SHP77 (cell line): ENCODE data around the gene SHC4.
"Not testable (repeated sequence)": the region's sequence is repeated elsewhere in the genome, so short reads cannot be mapped to it uniquely, and the experiment has no call there.

Experiments used
- DNase-seq, 2 experiments: peaks; one replicate each; lab custom pipeline; 2025; lab: John Stamatoyannopoulos, UW

Gene SHC4

DNA sequence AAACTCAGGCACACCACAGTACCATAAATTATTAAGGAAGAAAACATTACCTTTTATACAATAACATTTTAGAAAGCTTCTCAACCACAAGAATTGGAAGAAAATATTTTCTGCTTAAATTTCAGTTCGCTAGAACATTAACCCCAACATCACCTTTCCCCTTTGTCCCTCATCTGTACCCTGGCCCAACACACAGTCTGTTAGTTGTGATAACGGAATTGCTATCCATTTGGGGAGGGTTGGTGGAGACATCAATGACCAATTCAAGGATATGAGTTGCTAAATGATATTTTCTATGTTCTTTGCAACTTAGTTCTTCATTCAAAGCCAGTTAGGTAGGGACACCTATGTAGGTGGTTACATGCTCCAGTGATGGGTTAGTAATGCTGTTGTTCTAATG, 80.0 kb downstream of the SHC4 start:
- no peak for DNase-seq

DNA sequence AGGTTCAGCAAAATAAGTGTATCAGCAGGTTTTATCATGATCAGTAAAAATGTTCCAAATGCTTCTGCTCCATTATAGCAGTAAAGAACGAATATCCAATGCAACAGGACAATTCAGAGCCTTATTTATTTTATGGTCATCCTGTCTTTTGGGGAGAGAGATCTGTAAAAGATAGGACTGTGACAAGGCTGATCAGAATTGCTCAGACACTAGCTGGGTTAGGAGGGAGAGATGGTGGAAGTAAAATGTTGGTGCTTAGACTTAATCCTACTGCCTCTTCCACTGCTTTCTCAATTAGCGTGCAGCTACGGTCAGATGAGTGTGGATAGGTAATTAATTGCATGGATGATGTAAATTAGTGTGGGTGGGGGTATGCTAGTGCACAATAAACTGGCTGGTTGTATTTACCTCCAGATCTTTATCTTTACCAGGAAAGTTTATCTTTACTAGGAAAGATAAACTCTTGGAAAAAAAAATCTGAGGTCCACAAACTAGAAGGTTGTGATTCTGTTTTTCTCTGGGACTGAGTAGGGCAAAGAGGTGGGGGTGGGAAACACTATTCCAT, 83.6 kb downstream of the SHC4 start:
- no peak for DNase-seq

DNA sequence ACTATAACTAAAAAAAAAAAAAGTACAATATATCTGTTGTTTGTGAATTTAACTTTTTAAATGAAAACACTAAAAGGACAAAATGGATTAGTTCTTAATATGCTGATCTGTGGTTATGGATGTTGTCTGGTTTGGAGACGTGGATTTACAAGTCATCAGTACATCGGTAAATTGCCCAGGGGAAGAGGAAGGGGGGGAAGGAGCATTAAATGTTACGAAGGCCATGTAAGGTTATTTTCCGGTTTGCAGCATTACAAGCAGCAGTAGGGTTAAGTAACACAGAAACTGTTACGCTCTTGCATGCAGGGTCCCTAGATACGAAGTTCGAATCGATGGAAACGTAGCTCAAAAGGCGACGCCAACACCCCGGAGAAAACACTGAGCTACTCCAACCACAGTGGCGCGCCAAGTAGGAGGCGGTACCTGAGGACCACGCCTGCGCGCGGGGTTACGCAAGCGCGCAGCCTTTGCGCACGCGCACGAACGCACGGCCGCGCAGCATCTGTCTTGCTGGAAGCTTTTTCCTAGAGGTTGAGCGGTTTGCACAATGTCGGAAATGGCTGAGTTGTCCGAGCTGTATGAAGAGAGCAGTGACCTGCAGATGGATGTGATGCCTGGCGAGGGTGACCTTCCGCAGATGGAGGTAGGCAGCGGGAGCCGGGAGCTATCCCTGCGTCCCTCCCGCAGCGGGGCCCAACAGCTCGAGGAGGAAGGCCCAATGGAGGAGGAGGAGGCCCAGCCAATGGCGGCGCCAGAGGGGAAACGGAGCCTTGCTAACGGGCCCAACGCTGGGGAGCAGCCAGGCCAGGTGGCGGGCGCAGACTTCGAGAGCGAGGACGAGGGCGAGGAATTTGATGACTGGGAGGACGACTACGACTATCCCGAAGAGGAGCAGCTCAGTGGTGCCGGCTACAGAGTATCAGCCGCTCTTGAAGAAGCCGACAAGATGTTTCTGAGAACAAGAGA, 85.8 kb downstream of the SHC4 start, which contains the start of gene EID1:
Gene EID1 (plus strand): TSS at position 505 of the 966 bp plus-strand sequence. CDS start 43 bp downstream, at position 548.
- peak; percentile 77 to 93 for DNase-seq

DNA sequence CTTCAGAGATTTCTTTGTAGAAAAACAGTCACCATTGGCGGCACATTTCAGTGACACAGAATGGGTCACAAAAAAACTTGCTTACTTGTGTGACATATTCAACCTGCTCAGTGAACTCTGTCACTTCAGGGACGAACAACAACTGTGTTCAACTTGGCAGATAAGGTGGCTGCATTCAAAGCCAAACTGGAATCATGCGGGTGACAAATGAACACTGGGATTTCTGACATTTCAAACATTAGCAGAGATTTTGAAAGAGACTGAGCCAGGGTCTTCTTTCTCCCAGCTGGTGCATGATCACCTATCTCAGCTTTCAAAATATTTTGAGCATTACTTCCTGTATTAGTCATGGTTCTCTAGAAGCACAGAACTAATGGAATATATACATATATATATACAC, 87.7 kb downstream of the SHC4 start:
- DNase-seq, result no peak

DNA sequence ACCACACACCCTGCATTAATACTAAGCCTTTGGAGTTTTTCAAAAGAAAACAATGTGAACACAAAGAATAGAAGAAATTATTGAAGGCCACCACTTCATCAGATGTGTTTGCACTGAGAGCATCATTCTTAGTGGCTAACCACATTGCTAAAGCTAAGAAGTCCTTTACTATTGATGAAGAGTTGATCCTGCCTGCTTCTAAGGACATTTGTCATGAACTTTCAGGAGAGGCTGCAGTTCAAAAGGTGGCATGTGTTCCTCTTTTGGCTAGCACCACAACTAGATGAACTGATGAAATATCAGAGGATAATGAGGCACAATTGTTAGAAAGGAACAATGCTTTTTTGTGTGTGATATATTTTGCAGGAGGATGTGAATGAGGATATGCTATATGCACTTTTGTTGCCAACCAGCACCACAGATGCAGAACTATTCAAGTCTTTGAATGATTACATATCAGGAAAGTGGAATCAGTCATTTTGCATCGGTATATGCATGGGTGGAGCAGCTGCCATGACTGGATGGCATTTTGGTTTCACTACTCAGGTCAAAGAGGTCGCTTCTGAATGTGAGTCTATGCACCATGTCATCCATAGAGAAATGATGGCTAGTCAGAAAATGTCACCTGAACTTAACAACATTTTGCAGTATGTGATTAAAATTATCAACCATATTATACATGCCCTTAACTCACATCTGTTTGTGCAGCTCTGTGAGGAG, 88.3 kb downstream of the SHC4 start:
- no peak for DNase-seq

DNA sequence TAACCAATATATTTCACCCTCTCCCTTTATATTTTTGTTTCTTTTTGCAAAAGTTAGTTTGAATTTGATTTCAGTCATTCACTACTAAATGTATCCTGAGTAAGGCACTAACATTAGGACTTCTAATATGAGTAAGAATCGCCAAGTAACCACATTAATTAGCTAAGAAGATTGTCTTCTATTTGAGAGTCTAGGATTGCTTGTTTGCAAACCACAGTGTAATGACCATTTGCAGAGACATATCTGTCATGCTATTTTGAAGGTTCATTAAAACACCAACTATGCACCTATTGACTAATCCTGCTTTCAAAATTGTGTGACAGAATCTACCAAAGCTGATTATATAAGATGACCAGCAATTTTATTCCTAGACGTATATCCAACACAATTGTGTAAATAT, 91.1 kb downstream of the SHC4 start:
- no peak for DNase-seq

DNA sequence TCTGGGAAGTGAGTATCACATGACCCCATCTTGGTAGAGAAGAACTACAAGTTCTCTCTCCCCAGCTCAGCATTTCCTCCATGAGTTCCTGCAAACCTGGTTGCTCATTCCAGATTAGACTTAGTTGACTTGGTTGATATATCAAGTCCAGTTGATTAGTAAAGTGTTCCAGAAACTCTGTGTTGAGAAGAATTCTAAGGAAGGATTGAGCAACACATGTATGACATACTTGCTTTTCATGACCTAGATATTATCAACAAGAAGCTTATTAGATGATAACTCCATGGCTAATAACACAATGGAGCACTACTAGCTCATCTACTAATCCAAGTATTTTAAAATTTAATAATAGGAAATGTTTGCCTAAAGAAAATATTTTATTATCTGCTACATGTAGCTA, 92.2 kb downstream of the SHC4 start:
- DNase-seq, result no peak

DNA sequence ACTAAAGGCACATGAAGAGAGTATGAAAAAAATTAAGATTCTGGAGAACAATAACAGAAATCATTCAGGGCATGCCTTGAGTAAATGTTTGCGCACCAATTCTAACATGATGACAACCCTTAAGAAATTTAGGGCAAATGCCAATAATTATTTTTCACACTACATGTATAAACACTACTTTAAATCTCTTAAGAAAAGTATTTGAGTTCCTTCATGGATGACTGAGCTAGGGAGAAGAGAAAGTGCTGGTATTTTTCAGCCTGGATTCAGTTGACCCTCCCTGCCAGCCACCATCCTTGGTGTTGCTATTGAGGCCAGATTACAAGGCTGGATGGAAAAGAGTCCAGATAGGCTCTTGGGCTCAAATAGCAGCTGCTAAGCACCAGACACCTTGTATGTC, 93.8 kb downstream of the SHC4 start:
- no peak for DNase-seq

DNA sequence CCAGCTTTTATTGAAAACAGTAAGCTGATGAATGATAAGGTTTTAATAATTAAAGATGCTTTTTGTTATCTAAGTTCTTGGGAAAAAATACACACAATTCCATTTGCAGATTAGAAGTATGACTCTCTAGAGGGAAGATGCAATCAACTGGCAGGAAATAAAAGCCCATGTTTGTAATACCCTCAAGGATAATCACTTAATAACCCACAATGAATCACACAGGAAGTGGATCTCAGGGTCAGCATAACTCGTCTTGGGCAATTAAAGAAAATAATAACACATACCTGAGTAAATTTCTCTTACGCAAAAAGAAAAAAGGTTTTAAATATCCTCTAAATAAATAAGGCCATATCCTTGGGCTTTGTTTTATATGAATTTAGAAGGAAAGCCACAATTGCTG, 95.2 kb downstream of the SHC4 start:
- DNase-seq, result no peak

DNA sequence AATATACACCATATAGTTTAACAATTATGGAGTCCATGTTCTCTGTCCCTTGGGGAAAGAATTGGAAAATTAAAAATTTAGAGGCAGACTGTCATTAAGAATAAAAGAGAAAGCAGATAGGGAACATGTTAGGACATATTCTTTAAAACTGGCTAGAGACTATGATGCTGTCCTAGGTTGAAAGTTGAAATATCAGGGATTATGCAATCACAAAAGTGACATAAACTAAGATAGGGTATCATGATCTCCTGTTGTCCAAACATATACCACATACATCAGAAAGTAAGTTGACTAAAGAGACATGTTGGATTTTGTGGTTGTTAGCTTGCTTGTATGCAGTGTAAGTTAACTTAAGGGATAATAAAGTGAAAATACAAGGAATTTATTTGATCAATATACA, 95.7 kb downstream of the SHC4 start:
- DNase-seq, result no peak

DNA sequence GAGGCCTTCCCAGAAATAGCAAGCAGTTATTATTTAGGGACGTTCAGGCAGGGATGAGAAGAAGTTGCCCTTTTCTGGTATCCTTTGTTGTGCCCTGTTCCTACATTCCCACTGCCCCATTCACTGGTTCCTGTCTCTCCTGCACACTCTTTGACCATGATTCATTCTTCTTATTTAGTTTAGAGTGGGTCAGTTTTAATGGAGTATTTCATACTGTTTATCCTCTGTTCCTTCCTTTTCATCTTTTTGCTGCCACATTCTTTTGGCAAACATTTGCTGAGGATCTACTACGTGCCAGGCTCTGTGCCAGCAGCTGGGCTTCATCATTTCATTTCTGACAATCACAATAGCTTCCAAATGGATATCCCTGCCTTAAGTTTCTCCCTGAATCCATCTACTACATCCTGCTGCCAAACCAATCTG, 97.6 kb downstream of the SHC4 start:
- DNase-seq, result no peak

DNA sequence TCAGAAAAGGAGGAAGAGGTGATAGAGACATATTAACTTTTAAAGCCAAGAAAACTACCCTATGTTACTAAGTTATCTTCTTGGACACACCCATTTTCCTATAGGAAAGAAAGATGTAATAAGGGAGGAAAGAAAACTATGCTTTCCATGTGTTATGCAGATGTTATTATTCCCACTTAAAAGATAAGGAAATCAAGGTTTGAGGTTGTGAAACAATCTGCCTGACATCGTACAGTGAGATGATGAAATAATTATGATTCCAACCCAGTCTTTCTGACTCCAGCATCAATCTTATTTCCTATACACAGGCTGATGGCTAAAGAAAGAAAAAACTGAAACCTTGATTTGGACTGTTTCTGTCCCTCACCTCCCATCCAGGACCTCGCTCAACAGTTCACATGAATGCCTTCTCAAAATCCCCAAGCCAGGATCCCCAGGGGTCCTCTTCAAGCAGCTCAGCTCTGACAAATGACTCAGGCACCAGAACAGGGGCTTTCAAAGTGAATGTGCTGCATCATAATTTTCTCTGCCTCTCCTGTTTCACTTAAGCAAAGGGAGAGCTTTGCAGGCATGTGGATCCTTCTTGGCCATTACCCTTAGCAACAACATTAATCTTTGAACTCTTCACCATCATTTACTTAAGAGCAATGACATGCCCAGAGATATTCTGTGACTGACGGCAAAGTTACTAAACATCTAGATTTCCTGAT, 98.2 kb downstream of the SHC4 start:
- DNase-seq, result no peak

DNA sequence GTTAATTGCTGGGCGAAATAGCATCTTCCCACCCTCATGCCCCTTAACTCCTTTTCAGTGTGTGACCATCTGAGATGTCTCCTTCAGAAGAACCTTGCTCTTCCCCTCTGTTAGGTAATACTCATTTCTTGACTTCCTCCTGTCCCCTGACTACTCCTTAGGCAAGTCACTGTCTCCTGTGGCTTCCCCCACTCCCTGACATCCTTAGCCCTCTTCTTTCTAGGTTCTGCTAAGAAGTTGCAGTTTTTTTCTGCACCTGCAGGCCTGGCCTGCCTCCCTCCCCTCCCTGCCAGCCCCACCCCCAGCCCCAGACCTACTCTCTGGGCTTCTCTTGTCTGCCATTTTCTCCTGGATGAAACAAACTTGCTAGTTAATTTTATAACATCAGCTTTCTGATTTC, 101.0 kb downstream of the SHC4 start:
- DNase-seq, result no peak

DNA sequence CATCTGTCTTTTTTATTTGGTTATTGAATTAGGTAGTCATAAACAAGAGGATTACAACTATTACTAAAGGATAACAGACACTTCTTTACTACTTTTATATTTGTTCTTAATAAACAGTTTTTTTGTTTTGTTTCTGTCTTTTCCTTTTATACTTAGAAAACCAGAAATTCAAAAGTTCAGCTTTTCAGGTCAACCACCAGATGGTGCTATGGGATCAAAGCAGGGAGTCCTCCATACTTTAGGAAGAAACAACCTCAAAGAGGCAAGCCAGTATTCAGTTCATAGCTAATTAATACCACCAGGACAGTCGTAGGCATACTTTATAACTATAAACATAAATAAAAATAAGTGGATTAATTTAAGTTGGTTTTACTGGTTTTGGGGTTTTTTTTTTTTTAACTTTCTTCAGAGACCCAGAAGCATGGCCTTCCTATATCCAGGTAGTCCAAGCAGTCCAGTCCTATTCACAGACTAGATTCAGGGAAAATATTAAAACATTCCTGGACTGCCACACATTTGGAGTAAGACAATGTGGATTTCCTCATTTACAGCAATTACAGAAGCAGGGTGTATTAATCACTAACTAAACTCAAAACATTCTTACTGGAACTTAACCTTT, 101.8 kb downstream of the SHC4 start:
- peak; percentile 52 to 60 for DNase-seq

DNA sequence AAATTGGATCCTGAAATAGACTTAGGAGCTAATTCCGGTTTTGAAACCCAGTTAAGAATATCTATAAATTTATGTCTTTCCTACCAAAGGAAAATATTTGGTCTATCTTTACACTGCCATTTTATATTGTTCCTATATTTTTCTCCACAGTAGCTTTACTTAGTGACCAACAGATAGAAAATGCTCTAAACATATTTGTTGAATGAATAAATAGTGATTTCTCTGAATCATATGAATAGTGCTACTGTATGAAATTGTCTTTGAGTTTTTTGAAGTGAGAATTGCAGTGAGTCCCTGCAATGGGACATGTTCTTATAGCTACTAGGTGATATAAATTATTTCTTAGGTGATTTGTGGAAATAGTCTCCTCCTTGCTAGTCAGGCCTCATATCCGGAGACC, 104.3 kb downstream of the SHC4 start:
- DNase-seq, result no peak

DNA sequence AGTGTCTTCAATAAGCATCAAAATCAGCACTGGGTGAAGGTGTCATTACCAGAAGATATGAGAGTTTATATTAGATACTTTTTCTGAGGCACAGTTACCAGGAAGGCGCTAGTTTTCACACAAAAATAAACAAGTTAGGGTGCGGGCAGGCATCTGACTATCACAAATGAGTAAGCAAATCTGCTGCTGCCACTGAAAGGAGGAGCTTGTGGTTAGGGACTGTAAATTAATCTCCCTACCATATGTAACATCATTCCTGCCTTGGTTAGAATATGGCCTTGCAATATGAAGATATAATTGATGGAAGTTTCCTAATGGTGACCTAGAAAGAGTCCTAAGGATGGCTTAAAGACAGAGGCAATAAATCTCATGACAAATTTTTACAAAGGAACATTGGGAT, 105.3 kb downstream of the SHC4 start:
- no peak for DNase-seq

DNA sequence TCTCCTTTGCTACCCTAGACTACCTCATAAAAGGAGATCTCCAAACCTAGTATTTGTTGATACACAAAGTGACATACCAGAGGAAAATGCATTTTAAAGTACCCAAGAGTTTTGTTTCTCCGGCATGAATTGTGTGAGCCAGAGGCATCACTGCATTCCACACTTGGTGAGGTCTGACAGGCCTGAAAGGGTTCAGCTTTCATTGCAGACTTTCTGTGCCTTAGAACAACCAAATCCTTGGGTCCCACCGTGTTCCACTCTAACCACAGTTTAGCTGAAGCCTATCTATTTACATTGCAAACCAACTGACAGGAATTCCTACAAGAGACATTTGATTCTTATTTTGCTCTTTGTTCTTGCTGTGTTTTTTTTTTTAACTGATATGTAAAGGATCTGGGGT, 106.8 kb downstream of the SHC4 start:
- DNase-seq, result no peak

DNA sequence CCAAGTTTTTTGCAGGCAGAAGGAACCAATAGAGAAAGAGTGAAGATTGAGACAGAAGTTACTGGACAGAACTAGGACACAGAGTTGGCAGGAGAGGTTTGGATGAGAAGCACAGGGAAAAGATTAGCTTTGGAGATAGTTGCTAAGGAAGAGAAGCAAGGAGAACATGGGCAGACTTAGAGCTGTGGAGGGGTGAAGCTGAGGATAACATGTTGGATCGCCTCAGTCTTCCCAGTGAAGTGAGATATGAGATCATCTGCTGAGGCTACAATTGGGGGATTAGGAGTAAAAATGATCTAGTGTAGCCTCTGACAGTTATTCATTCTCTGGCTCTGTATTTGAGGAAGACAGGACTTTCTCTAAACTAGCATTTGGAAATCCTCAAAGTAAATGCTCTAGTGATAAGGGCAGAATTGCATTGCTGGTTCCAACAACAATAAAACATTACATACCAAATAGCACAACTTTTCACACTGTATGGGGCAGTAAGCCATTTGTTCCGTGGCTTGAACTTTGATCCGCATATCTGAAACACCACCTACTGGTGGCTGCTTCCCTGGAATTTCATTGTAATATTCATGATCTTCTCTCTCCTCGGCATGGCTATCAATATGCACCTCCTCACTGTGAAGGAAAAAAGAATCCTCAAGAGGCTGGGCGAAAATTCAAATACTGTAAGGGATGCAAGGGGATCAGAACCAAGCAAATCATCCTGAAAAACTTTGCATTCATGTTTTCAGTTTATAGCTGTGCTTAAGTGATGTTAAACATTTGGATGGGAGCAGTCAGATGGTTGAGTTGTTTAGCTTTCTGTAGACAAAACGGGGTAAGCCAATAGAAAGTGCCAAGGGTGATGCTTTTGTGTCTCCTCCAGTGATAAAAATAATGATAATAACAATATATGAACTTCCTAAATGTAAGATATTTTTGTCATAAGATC, 107.9 kb downstream of the SHC4 start:
- DNase-seq, result peak in 1 of 2 experiments; percentile 22

DNA sequence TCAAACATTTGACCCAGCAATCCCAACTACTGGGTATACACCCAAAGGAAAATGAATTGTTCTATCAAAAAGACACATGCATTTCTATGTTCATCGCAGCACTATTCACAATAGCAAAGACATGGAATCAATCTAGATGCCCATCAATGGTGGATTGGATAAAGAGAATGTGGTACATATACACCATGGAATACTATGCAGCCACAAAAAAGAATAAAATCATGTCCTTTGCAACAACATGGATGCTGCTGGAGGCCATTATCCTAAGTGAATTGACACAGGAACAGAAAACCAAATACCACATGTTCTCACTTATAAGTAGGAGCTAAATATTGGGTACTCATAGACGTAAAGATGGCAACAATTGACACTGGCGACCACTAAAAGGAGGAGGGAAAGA, 109.3 kb downstream of the SHC4 start:
- DNase-seq, result not testable (repeated sequence)

DNA sequence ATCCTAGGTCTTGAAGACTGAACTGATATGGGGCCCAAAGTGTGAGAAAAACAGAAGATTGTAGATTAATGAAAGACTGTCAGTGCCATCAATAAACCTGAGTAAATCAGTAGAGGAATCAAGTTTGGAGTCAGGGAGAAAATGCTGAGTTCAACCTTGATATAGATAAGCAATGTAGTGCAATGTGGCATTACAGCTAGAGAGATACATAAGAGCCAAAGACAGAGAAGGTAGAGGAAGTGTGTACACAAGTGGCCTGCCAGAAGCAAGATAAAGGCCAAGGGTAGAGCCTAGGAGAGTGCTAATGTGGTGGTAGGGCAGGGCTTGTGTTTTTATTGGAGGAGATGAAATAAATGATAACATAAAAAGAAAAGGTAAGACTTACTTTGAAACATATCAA, 111.8 kb downstream of the SHC4 start:
- no peak for DNase-seq

DNA sequence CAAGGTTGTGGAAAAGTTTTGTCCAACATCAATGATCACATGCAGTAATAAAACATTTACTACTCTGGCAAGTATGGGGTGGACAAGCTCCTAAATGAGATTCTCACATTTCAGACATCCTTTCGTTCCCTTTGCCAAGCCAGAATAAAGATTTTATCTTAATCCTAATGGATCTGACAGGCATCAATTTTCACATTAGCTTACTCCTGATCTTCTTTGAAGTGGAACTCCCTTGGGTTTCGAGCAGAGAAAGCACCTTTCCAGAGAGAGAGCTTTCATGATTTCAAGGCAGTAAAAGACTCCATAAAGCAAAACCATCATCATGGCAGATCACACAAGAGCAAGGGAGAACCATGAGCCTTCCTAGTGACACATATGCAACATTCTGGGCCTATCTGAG, 113.1 kb downstream of the SHC4 start:
- no peak for DNase-seq
